Suppressor macrophage treated with lipopolysaccharide for 4 hours (primary cell): ENCODE results near the gene OR52B6.
A peak's percentile ranks its signal among the peaks of the same experiment; 100 is the strongest.
"Not testable (repeated sequence)": the region's sequence is repeated elsewhere in the genome, so short reads cannot be mapped to it uniquely, and the experiment has no call there.

Experiments
- DNase-seq: peaks from one replicate; pipeline ENCODE4 v3.0.0-alpha.2; 2020

Gene OR52B6, protein sequence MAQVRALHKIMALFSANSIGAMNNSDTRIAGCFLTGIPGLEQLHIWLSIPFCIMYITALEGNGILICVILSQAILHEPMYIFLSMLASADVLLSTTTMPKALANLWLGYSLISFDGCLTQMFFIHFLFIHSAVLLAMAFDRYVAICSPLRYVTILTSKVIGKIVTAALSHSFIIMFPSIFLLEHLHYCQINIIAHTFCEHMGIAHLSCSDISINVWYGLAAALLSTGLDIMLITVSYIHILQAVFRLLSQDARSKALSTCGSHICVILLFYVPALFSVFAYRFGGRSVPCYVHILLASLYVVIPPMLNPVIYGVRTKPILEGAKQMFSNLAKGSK

DNA sequence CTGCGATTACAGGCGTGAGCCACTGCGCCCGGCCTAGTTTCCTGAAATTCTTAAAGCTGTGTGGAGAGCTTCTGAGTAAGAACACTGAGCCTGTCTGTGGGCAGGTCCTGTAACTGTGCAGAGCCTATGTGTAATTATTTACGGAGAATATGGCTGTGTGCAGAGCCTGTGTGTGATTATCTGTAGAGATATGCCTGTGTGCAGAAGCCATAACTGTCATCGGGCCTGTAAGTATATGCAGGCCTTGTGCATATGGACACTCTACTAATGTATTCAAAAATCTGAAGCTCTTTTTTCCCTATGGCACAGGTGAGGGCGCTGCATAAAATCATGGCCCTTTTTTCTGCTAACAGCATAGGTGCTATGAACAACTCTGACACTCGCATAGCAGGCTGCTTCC, at the start of gene OR52B6:
TSS of gene OR52B6 (plus strand) at position 301 of the 400 bp plus-strand sequence. CDS start at position 301, 0 bp downstream.
- no peak for DNase-seq

DNA sequence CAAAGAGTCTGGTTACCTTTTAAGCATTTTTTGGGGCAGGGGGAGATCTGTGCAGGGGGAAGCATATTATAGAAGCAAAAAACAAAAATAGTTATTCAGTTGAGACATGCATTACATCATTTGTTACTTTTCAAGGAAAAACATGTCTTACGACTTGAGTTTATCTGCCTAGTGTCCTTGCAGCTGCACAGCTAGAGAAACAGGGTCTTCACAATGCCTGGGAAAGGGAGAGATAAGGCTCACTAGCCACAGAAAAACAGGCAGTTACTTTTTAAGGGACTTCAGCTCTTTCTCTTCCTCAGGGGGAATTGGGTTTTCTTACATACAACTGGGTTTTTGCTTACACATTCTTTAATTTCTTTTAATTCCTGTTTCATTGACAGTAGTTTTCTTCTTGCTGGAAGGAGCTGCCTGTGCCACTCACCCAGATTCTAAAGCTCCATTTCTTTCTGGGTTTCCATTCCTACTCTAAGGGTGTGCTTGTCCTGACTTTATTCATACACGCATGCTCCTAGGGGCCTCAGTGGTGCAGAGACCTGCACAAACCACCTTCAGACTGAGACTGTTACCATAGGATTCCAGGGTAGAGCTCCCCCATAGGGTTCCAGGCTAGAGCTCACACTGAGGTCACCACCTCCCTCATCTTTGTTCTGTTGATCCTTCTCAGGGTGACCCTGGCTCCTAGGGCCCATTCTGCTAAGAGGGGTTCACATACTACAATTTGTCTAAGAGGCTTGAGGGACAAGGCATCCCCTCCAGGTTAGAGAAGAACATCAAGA, 49.4 kb upstream of the OR52B6 start:
- no peak for DNase-seq

DNA sequence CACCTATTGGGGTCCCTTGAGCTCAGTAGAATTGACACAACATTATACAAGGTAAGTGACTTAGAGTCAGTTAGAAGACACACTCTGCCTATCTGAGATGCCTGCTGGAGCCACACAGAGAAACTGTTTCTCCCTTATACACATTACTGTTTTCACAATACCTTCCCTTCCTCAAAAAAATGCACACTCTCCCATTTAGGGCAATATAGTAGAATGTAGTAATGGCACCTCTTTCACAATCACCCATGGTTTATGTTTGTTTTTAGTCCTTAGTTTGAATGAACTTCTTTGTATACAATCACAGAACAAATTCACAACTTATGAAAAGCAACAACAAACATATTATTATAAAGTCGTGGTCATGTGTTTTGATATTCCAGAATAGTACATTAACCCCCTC, 46.6 kb upstream of the OR52B6 start:
- peak; percentile 2 for DNase-seq

DNA sequence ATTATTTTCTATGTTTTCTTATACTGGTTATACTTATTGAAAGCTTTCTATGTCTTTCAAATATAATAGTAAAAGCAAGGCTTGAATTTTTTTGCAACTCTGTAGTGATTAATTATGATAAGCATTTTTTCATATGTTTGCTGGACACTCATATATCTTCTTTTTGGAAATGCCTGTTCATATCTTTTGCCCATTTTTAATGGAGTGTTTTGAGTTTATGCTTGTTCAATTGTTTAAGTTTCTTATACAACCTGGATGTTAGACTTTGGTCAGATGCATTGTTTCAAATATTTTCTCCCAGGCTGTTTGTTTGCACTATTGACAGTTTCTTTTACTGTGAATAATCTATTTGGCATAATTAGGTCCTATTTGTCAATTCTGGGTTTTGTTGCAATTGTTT, 44.2 kb upstream of the OR52B6 start:
- no peak for DNase-seq

DNA sequence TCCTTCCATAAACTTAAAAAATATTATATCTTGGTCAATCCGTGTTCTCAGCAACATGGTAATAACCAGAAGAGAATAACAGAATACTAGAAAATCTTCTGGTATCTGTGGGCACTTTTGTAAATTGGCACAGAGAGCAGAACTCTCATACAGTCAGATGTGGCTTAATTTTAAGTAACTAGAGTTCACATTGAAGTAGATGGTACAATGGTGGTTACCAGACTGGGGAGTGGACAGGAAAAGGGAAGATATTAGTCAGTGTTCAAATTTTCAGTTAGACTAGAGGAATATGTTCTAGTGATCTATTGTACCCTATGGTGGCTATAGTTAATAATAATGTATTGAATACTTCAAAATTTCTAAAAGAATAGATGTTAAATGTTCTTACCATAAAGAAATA, 39.2 kb upstream of the OR52B6 start:
- no peak for DNase-seq

DNA sequence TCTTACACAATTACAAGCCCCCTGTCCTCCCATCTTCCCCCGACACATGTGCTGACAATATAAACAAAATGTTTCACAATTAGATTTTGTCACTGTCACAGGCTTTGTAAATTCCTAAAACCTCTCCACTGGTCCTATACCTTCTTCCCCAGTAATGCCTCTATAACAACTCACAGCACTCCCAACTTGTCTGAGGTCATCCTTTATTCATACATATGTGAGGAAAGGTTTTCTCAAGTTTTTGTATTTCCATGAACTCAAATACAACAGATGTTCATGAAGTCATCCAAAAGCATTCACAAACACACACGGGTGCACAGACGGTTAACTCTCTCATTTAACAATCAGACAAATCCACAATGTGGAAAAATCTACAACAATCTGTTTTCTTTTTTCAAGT, 34.2 kb upstream of the OR52B6 start:
- no peak for DNase-seq

DNA sequence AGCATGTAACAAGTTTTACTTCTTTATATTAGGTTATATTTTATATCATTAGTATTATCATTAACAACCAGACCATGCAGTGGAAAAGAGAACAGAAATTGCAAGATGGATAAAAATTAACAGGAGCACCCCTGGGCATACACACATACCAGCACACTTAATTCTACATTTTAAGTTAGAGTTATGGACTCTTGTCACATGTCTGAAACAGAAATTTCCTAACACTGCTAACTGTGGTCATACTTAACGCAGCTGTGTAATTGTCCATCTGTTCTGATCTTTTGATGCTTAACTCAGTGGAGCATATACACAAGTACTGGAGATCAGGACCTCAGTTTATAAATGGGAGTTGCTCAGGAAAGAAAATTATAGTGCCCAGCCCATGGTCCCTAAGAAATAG, 32.7 kb upstream of the OR52B6 start:
- no peak for DNase-seq

DNA sequence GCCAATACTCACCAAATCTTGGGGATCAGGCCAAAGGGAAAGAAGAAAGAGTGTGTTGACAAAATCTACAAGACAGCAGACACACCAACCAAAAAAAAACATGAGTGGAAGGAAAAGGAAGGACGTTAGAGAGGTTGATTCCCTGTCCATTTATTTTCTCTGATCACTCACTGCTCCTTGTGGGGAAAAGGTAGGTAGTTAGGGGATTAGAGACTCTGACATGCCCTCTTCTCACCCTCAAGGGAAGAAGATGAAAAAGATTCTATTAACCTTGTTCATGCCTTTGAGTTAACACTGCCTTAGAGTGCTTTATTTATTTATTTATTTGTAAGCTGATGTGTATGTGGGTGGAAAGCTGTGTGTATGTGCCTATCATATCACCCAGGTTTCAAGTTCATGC, 32.2 kb upstream of the OR52B6 start, which contains the start of gene OR52H1:
TSS of gene OR52H1 (minus strand) at position 101 of the 400 bp plus-strand sequence. CDS start 3,035 bp downstream, outside the sequence.
- no peak for DNase-seq

DNA sequence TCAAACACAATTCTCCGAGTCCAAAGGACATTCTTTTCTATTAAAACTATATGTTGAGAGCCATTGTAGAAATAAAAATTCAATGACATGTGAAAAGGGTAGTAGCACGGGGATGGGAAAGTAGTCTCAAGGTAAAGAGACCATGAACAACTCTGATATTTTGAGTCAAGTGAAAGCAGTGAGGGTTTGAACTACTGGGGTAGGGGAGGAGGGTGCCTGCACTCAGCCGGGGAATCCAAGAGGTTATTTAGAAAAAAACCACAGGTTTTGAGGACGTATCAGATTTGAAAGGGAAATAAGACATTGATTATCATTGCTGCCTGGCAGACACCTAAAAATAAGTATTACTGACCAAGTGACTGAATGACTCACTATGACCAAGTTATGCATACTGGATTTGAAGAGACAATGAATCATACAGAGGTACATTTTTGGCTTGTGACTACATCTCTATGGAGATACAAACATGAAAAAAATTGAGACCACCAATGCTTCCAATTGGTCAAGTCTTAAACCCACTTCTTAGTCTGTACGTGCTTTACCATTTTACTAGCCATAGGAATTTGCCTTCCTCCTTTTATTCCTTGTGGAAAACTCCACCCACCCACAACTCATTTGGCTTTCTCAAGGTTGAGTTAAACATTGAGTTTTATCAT, 30.1 kb upstream of the OR52B6 start:
- no peak for DNase-seq

DNA sequence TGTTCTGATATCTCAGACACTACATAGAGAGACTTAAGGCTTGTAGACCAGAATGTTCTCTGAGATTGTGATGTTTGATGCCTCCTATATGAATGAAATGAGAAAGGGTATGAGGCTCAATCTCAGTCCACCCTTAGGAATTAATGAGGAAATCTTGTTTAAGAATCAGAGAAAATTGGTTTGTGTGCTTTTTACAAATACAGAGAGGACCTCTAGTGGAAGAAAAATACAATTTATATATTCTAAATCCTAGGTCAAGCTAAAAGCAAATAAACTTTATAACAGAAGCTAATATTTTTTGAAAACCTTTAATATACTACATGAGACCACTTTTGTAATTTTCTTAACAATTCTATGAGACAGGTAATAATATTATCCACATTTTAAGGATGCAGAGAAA, 27.3 kb upstream of the OR52B6 start:
- no peak for DNase-seq

DNA sequence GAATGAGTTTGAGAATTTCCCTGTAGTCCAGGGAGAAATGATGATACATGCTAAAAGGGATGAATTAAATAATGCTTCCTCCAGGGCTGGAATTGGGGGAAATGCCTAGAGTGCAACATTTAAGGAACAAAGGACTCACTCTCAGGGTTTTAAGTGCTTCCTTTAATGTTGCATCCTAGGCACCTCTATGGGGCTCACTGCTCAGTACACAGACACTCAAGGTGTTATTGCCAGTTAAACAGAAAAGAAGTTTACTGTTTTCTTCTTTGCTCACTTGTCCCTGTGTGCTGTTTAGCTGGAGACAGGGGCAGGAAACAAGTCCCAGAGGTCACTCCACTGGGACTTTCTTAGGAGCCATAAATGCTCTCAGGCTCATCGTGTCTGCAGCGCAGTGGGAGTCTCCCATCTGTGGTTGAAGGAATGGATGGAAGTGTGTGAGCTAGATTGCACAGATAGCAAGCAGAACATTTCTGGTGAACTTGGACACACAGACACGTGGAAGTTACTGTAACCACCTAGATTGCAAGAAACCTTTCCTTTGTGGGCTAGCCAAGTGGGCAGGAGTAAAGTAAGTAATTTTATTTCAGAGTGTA, 24.0 kb upstream of the OR52B6 start:
- no peak for DNase-seq

DNA sequence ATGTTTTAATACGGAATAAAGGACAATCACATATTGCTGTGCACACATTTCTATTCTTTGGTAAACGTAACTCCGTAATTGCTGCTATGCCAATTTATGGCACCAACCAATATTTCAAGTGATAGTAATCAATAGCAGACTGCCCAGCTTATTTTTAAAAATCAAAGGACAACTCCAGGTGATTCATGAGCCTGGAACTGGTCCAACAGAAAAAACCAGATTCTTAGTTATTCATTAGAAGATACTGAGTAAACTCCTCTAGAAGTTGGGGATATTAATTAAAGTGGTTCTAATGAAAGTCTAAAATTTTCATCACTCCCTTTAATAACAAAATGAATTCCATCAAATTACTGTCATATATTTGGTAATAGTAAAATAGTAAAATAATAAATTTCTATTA, 22.9 kb upstream of the OR52B6 start:
- DNase-seq = no peak

DNA sequence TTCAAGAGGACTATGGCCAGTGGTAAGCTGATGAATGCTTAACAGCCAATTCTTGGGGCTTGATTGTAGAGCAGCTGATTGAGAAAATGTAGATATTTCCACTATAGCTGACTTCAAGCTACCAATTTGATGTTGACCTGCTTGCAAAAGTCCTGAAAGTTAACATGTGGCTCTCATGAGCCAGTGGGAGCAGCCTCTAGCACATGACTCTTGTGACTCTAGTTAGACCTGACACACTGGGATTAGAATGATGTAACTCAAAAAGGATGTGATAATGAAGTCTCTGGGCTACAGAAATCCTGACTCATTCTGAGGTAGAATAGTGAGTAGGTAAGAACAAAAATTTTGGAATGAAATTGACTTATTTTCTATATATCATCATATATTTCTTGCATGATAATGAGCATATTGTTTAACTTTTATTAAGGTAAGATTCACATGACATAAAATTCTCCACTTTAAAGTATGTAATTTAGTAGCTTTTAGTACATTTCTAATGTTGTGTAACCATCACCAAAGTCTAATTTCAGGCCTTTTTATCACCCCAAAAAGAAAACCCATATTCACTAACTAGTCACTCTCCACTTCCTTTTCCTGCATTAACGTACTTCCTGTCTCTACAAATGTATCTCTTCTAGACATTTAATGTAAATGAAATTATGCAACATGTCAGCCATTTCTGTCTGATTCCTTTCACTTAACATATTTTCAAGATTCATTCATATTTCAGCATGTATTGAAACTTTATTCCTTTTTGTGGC, 16.2 kb upstream of the OR52B6 start:
- DNase-seq = no peak

DNA sequence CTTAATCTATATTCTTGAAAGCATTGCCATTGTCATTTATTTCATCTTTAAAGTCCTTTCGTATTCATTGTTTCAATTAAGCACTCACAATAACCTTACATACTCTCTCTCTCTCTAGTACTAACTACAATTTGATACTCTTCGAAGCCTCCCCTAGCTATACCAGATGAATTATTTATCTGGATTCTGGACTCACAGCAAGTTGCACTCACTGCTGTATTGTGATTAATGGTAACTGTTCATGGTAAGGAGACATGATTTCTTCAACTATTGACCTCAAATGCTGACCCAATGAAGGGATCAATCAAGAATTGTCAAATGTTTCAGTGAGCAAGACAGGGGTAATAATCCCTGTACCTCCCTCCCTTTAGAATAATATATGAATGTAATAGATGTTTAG, 6.0 kb upstream of the OR52B6 start:
- no peak for DNase-seq

DNA sequence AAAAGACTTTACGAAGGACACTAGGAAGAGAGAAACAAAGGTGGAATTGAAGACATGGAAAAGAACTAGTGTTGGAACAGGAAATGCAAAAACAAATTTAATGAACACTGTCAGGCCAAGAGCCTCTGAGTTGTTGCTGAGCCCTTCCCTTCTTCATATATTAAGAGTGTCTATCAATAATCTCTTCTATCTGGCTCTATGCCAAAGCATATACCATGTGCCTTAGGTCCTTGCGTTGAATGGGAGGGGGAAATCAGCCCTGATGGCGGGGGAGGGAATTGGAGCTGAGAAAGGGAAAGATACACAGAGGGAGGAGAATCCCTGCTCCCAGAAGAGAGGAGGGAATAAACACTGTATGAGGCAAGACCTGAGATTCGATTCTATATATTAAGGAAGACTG, 5.5 kb upstream of the OR52B6 start:
- DNase-seq = no peak

DNA sequence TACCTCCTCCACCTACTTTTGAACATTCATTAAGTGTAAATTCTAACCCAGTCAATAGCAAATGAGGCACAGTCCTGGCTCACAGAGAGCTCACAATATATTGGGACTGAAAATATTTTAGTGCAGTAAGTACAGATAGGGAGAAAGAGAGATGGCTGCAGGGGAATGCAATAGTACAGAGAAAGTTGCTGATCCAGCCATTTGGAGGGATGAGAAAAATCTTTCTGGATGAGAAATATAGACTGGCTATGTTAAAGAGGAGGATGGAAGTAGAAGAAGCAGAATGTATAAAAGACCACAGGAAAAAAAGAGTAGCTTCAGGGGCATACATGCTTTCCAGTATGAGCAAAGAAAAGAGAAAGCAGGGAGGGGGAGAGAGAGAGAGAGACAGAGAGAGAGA, 3.6 kb upstream of the OR52B6 start:
- no peak for DNase-seq

DNA sequence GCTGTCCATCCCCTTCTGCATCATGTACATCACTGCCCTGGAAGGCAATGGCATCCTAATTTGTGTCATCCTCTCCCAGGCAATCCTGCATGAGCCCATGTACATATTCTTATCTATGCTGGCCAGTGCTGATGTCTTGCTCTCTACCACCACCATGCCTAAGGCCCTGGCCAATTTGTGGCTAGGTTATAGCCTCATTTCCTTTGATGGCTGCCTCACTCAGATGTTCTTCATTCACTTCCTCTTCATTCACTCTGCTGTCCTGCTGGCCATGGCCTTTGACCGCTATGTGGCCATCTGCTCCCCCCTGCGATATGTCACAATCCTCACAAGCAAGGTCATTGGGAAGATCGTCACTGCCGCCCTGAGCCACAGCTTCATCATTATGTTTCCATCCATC, 337 bp downstream of the OR52B6 start:
- no peak for DNase-seq

DNA sequence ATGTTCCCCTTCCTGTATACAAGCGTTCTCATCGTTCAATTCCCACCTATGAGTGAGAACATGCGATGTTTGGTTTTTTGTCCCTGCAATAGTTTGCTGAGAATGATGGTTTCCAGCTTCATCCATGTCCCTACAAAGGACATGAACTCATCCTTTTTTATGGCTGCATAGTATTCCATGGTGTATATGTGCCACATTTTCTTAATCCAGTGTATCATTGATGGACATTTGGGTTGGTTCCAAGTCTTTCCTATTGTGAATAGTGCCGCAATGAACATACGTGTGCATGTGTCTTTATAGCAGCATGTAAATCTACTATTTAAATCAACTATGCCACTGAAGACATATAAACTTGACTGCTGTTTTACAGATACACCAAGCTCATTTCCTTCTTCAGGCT, 3.8 kb downstream of the OR52B6 start:
- not testable (repeated sequence) for DNase-seq

DNA sequence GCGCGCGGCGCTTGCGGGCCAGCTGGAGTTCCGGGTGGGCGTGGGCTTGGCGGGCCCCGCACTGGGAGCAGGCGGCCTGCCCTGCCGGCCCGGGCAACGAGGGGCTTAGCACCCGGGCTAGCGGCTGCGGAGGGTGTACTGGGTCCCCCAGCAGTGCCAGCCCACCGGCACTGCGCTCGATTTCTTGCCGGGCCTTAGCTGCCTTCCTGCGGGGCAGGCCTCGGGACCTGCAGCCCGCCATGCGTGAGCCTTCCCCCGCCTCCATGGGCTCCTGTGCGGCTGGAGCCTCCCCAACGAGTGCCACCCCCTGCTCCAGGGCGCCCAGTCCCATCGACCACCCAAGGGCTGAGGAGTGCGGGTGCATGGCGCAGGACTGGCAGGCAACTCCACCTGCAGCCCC, 9.2 kb downstream of the OR52B6 start:
- DNase-seq = not testable (repeated sequence)

DNA sequence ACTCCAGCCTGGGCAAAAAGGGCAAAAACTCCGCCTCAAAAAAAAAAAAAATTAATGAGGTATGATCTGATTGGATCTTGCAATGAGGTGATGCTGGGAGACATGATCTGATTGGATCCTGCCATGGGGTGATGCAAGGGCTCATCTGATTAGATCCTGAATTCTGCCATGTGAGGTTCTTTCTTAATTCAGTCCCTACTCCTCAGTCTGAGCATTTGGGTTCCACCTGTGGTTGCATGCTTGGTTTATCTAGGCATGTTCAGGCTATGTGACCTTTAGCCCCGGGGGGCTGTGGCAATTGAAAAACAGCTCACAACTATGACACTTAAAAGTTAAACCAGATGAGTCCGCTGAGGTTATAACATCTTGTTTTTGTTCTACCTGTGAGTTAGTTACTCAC, 10.9 kb downstream of the OR52B6 start:
- no peak for DNase-seq

DNA sequence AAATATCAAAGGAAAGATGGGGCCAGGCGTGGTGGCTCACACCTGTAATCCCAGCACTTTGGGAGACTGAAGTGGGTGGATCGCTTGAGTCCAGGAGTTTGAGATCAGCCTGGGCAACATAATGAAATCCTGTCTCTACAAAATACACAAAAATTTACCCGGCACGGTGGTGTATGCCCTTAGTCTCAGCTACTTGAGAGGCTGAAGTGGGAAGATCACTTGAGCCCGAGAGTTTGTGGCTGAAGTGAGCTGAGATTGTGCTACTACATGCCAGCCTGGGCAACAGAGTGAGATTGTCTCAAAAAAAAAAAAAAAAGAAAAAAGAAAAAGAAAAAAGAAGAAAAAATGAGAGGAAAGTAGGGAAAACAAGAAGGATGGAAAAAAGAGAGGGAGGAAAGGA, 11.9 kb downstream of the OR52B6 start:
- DNase-seq = no peak

DNA sequence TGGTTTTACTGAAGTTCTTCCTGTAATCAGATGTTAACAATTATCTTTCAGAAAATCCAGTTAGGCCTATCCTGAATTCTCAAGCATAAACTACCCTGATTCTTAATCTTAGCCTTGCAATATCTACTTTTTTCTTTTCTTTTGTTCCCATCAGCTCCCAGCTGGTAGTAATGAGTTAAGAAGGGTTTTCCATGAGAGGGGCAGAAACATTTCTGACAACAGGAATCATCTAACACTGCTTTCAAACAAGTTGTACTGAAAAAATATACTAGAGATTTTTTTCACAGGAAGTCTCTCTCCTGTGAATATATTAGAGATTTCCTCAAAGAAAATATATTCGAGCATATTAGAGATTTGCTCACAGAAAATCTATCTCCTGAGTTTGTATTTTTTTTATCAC, 12.5 kb downstream of the OR52B6 start:
- DNase-seq = no peak
